ENCODE data around the gene SLC12A6.
"Not testable (repeated sequence)": the region's sequence is repeated elsewhere in the genome, so short reads cannot be mapped to it uniquely, and the experiment has no call there.

DNA sequence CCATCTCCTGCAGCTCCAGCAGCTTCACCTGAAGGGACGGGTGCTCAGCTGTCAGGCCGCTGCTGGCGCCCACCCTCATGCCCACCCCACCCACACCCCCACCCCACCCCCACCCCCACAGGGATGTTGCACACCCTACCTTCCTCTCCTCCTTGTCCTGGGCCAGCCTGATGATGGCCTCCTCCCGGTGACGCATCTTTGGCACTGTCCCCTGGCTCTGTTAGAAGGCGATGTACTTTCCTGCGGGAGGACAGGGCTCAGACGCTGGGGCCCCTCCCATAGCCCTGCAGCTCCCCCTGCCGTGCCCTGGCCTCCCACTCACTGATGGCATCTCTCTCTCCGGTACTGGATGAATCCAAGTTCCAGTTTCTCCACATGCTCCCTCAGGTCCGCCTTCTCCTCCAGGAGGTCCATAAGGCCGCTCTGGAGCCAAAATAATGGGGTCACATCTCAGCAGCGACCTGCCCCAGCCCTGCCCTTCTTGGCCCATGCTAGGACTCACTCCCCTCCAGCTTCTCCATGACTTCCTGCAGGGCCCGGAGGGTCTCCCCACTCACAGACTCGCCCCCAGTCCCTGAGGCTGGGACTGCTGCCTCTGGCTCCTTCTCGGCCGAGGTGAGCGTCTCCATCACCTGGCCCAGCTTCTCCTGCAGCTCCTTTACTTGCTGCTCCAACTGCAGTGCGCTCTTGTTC, 44.4 kb upstream of the SLC12A6 start:
- TF ChIP-seq CTCF, POLR2AphosphoS5, EP300, POLR2A (IDR thresholded peaks at IDR 0.05): not testable (repeated sequence)

Measured in stomach (tissue), 4 donors.